ENCODE measurements around the gene ASB10.

The ASB10 gene

DNA sequence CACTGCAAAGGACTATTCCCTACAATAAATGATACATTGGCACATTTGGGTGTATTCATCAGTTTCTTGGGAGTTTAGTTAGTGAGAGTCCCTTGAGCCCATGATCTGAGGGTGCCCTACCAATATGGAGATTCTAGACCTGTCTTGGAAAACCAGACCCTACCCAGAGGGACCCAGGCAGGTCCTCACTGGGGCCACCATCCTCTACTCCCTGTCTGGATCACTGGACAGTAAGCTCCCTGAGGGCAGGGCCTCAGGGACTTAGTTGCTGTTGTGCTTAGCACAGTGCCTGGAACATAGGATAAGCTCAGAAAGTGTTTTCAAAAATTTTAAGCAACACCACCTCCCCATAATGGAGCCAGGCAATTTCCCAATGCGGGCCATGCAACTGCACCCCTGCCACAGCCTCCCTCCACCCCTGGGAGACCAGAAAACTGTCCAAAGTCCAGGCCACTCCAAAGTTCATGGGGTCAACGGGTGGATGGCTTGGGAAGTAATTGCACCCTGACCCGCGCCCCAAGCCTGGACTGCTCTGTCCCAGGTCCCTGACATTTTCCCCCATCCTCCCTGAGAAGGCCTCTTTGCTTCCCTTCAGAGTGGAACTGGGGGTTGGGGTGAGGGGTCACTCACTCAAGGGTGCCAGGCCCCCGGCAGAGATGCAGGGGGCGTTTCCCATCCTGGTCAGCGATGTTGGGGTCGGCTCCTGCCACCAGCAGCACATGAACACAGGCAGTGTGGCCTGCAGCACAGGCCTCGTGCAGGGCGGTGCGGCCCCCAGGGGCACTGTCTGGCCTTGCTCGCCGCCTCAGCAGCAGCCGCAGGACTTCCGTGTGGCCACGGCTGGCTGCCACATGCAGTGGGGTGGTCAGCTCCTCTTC is 1.0 kb downstream of the ASB10 start:
- H3K4me3 ChIP-seq (ENCODE audit: extremely low read depth, insufficient read depth, low read length, poor library complexity, severe bottlenecking) = no peak overlapping the region
- no peaks in the 10 kb centered on the region for H3K36me3 ChIP-seq (ENCODE audit: control insufficient read depth, insufficient read depth, low read length)
- H3K4me1 ChIP-seq (ENCODE audit: control insufficient read depth, insufficient read depth, low read length, poor library complexity, severe bottlenecking) = no peaks in the 10 kb centered on the region
- H3K9me3 ChIP-seq (ENCODE audit: control insufficient read depth, low read length) = no peaks in the 10 kb centered on the region
- no peak overlapping the region for H3K27ac ChIP-seq (ENCODE audit: low read depth, low read length, severe bottlenecking)
- WGBS, 2 experiments (ENCODE audit: insufficient coverage in 2 of 2) = 89 to 94% methylated on average over 3 to 13 of the region's 16 CpGs

DNA sequence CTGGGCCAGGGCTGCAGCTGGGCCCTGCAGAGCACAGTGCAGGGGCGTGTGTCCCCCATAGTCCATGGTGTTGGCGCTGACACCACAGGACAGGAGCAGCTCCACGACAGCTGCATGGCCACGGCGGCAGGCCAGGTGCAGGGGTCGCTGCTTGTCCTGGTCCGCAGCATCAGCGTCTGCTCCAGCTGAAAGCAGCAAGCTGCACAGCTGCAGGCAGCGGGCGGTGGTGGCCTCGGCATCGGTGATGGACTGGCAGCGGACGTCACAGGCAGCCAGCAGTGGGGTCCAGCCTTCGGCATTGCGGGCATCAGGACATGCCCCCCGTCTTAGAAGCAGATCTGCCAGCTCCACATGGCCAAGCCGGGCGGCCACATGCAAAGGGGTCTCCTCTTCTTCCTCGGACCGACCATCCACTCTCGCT is 6.0 kb downstream of the ASB10 start:
- Histone ChIP-seq H3K4me1 (ENCODE audit: control insufficient read depth, insufficient read depth, low read length, poor library complexity, severe bottlenecking) (no peaks in the 10 kb centered on the region), H3K36me3 (ENCODE audit: control insufficient read depth, insufficient read depth, low read length) (no peaks in the 10 kb centered on the region), H3K9me3 (ENCODE audit: control insufficient read depth, low read length) (no peaks in the 10 kb centered on the region), H3K4me3 (ENCODE audit: extremely low read depth, insufficient read depth, low read length, poor library complexity, severe bottlenecking) (no peak overlapping the region), H3K27ac (ENCODE audit: low read depth, low read length, severe bottlenecking) (no peak overlapping the region)
- 89 to 92% methylated on average over 19 to 21 of the region's 22 CpGs for WGBS, 2 experiments (ENCODE audit: insufficient coverage in 2 of 2)

DNA sequence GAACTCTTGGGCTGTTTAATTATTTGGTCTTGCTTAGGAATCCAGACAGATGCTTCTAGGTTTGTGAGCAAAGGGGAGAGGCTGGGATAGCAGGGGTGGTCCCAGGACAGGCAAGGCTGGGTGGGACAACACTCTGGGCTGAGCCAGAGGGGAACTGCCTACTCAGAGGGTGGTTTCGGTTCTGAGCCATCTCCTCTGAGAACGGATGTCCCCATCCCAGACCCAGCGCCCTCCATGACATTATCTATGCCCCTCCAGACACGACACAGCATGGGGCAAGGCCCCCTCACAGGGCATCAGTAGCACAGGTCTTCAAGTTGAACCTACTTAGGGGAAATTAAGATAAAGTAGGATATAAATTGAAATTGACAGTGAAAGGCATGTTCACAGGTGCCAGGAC is 7.1 kb downstream of the ASB10 start:
- Histone ChIP-seq H3K27ac (ENCODE audit: low read depth, low read length, severe bottlenecking) (no peak overlapping the region), H3K36me3 (ENCODE audit: control insufficient read depth, insufficient read depth, low read length) (no peaks in the 10 kb centered on the region), H3K4me3 (ENCODE audit: extremely low read depth, insufficient read depth, low read length, poor library complexity, severe bottlenecking) (no peak overlapping the region), H3K4me1 (ENCODE audit: control insufficient read depth, insufficient read depth, low read length, poor library complexity, severe bottlenecking) (no peaks in the 10 kb centered on the region), H3K9me3 (ENCODE audit: control insufficient read depth, low read length) (no peaks in the 10 kb centered on the region)
- 89% methylated on average over 3 of the region's 4 CpGs; no CpG with 5 or more reads in 1 of the 2 experiments for WGBS, 2 experiments (ENCODE audit: insufficient coverage in 2 of 2)

DNA sequence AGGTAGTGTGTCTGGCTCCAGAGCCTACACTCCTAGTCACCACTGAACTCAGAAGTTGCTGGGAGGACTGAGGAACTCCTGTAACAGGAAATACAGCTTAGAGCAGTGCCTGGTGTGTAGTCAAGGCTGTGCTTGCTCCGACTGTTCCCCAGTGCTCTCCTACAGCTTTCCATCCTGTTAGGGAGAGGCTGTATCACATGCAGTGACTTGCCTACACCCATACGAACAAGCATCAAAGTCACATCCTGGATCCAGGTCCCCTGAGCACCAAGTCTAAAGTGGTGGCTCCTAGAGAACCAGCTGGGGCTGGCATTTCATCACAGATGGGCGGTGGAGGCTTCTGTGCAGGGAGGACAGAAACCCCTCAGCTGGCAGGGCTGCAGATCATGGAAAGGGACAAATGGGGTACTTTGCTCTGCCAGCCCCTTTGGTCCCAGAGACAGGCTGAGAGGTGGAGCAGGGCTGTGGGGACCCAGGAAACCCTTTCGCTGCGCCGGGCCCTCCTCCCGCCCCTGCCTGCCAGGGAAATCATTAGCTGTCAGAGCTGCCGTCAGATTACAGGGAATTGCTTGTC is 7.7 kb downstream of the ASB10 start:
- no peaks in the 10 kb centered on the region for H3K9me3 ChIP-seq (ENCODE audit: control insufficient read depth, low read length)
- no peaks in the 10 kb centered on the region for H3K4me1 ChIP-seq (ENCODE audit: control insufficient read depth, insufficient read depth, low read length, poor library complexity, severe bottlenecking)
- no peak overlapping the region for H3K27ac ChIP-seq (ENCODE audit: low read depth, low read length, severe bottlenecking)
- H3K4me3 ChIP-seq (ENCODE audit: extremely low read depth, insufficient read depth, low read length, poor library complexity, severe bottlenecking) = no peak overlapping the region
- WGBS, 2 experiments (ENCODE audit: insufficient coverage in 2 of 2) = 71 to 92% methylated on average over 3 to 5 of the region's 8 CpGs
- no peaks in the 10 kb centered on the region for H3K36me3 ChIP-seq (ENCODE audit: control insufficient read depth, insufficient read depth, low read length)

DNA sequence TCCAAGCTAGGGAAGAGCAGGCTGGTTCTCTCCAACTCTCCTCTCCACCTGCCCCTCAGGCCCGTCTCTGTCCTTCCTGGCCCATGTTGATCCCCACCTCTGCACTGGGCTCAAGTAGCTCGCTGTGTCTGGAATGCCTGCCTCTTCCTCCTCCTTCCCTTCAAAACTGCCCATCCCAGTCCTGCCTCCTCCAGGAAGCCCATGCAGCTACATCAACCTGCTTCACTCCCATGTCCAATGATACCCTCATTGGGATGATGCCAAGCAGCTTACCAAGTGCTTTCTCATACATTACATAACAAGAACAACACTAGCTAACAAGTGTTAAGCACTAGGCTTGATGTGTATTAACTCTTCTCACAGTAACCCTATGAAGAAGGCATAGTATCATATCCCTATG is 8.2 kb downstream of the ASB10 start:
- H3K27ac ChIP-seq (ENCODE audit: low read depth, low read length, severe bottlenecking) = no peak overlapping the region
- H3K9me3 ChIP-seq (ENCODE audit: control insufficient read depth, low read length) = peaks cover 2% of the 10 kb centered on the region
- no peaks in the 10 kb centered on the region for H3K4me1 ChIP-seq (ENCODE audit: control insufficient read depth, insufficient read depth, low read length, poor library complexity, severe bottlenecking)
- no peak overlapping the region for H3K4me3 ChIP-seq (ENCODE audit: extremely low read depth, insufficient read depth, low read length, poor library complexity, severe bottlenecking)
- no peaks in the 10 kb centered on the region for H3K36me3 ChIP-seq (ENCODE audit: control insufficient read depth, insufficient read depth, low read length)
- 80 to 94% methylated on average over 2 of the region's 2 CpGs for WGBS, 2 experiments (ENCODE audit: insufficient coverage in 2 of 2)

DNA sequence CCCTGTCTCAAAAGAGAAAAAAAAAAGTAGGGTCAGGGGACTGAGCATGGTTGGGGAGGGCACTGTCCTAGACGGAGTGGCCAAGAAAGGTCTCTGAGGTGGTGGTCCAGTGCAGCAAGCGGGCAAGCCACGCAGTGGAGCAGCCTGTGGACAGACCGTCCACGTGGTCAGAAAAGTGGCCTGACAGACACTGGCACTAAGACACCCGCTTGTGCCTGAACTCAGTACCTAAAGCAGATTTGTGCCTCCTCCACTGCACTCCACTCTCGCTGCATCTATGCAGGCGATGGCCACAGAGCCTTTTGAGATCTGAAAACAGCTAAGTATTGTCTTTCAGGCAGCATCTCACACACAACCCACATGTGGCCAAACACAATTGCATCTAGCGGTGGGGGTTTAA is 8.8 kb downstream of the ASB10 start:
- 90 to 95% methylated on average over 9 of the region's 9 CpGs for WGBS, 2 experiments (ENCODE audit: insufficient coverage in 2 of 2)
- Histone ChIP-seq H3K36me3 (ENCODE audit: control insufficient read depth, insufficient read depth, low read length) (no peaks in the 10 kb centered on the region), H3K4me3 (ENCODE audit: extremely low read depth, insufficient read depth, low read length, poor library complexity, severe bottlenecking) (no peak overlapping the region), H3K27ac (ENCODE audit: low read depth, low read length, severe bottlenecking) (no peak overlapping the region), H3K9me3 (ENCODE audit: control insufficient read depth, low read length) (peaks cover 6% of the 10 kb centered on the region), H3K4me1 (ENCODE audit: control insufficient read depth, insufficient read depth, low read length, poor library complexity, severe bottlenecking) (no peaks in the 10 kb centered on the region)

DNA sequence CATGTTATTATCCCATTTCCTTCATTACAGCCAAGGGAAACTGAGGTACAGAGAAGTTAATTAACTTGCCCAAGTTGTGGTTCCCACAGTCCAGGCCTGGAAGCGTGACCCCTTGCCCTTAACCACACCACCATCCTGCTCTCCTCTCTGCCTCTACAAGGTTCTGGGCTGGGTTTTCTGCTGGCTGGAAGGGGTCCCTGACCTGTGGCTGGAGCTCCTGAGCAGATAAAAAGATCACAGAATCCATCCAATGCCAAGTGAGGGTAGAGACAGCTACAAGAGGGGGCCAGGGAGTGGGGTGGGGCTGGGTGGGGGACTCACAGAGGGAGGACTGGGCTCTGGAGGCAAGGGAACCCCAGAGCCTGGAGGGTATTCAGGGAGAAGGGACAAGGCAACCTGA is 9.7 kb downstream of the ASB10 start:
- no peak overlapping the region for H3K4me3 ChIP-seq (ENCODE audit: extremely low read depth, insufficient read depth, low read length, poor library complexity, severe bottlenecking)
- H3K9me3 ChIP-seq (ENCODE audit: control insufficient read depth, low read length) = peaks cover 11% of the 10 kb centered on the region
- H3K4me1 ChIP-seq (ENCODE audit: control insufficient read depth, insufficient read depth, low read length, poor library complexity, severe bottlenecking) = no peaks in the 10 kb centered on the region
- H3K27ac ChIP-seq (ENCODE audit: low read depth, low read length, severe bottlenecking) = no peak overlapping the region
- WGBS, 2 experiments (ENCODE audit: insufficient coverage in 2 of 2) = 100% methylated on average over 1 of the region's 1 CpG; no CpG with 5 or more reads in 1 of the 2 experiments
- no peaks in the 10 kb centered on the region for H3K36me3 ChIP-seq (ENCODE audit: control insufficient read depth, insufficient read depth, low read length)

DNA sequence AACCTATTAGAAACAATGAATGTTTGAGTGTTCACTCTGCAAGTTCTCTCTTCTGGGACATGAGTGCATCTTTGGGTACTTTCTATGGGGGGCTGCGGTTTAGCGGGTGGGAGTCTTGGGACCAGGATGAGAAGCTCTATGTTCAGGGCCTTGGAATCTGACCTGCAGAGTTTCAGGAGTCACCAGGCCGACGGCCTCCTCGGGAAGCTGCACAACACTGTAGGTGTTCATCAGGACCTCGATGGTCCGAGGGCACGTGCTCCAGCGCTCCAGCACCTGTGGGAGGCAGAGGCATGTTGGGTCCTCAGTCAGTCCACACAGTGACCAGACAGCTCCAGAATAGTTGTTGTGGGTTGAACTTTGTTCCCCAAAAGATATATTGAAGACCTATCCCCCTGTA is 10.6 kb downstream of the ASB10 start:
- 94 to 96% methylated on average over 8 to 9 of the region's 9 CpGs for WGBS, 2 experiments (ENCODE audit: insufficient coverage in 2 of 2)
- H3K4me3 ChIP-seq (ENCODE audit: extremely low read depth, insufficient read depth, low read length, poor library complexity, severe bottlenecking) = no peak overlapping the region
- H3K27ac ChIP-seq (ENCODE audit: low read depth, low read length, severe bottlenecking) = no peak overlapping the region
- peaks cover 11% of the 10 kb centered on the region for H3K9me3 ChIP-seq (ENCODE audit: control insufficient read depth, low read length)
- H3K4me1 ChIP-seq (ENCODE audit: control insufficient read depth, insufficient read depth, low read length, poor library complexity, severe bottlenecking) = no peaks in the 10 kb centered on the region
- no peaks in the 10 kb centered on the region for H3K36me3 ChIP-seq (ENCODE audit: control insufficient read depth, insufficient read depth, low read length)

DNA sequence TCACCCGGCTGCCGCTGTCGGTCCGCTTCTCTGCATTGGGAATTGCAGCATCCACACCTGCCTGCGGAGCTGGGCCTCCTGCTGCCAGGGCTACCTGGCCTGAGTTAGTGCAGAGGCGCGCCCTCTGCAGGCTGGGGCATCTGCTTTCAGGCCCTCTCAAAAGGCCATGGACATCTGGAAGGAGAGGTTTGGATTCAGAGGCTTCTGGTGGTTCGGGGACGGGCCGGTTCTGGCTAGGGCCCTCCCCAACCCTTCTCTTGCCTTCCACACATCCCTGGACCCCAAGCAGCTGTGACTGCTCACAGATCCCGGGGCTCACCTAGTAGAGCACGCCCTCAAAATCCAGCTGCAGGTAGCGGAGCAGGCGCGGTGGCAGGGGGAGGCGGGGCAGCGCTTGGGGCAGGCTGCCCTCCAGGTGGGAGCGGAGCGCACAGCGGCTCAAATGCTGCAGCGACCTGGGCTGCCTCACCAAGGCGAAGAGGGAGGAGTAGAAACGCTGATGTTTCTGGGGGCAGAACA is 11.2 kb downstream of the ASB10 start:
- Histone ChIP-seq H3K27ac (ENCODE audit: low read depth, low read length, severe bottlenecking) (no peak overlapping the region), H3K9me3 (ENCODE audit: control insufficient read depth, low read length) (peaks cover 11% of the 10 kb centered on the region), H3K4me1 (ENCODE audit: control insufficient read depth, insufficient read depth, low read length, poor library complexity, severe bottlenecking) (no peaks in the 10 kb centered on the region), H3K4me3 (ENCODE audit: extremely low read depth, insufficient read depth, low read length, poor library complexity, severe bottlenecking) (no peak overlapping the region), H3K36me3 (ENCODE audit: control insufficient read depth, insufficient read depth, low read length) (no peaks in the 10 kb centered on the region)
- WGBS, 2 experiments (ENCODE audit: insufficient coverage in 2 of 2) = 82 to 91% methylated on average over 20 to 23 of the region's 23 CpGs

DNA sequence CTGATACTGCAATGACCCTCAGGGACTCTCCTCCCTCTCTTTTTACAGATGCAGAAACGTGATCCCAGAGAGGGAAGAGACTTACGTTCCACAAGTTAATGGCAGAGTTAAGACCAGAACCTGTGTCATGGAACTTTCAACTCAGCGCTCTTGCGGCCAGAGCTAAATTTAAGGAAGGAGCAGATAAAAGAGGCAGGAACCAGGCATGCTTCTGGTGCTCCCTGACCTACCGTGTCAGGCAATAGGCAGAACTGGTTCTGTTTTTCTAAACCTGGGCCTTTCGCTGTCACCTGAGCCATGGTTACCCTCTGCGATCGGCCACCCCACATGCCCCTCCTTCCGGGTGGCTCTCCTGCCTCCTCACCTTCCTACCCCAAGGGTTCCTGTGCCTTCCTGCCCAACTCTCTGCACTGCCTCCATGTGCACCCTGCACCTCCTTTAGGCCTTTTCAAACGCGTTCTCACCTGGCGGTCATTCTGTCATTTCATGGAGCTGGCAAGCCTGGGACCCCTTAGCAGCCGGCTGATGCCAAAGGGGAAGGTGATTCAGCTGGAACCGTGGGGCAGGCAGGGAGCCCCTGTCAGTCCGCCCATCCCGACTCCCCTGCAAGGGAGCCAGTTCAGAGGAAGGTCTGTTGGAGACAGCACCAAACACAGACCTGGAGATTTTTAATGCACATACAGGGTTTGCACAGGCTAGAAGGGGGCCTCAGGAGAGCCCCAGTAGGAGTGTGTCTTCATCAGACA is 11.8 kb downstream of the ASB10 start:
- H3K27ac ChIP-seq (ENCODE audit: low read depth, low read length, severe bottlenecking) = no peak overlapping the region
- no peaks in the 10 kb centered on the region for H3K4me1 ChIP-seq (ENCODE audit: control insufficient read depth, insufficient read depth, low read length, poor library complexity, severe bottlenecking)
- H3K4me3 ChIP-seq (ENCODE audit: extremely low read depth, insufficient read depth, low read length, poor library complexity, severe bottlenecking) = no peak overlapping the region
- peaks cover 11% of the 10 kb centered on the region for H3K9me3 ChIP-seq (ENCODE audit: control insufficient read depth, low read length)
- H3K36me3 ChIP-seq (ENCODE audit: control insufficient read depth, insufficient read depth, low read length) = no peaks in the 10 kb centered on the region
- 92% methylated on average over 14 to 15 of the region's 16 CpGs for WGBS, 2 experiments (ENCODE audit: insufficient coverage in 2 of 2)

Data from mesodermal cell (in vitro differentiated cells).